Brain microvascular endothelial cell (primary cell): ENCODE data around the gene TAF1D.

Source experiments
- DNase-seq: peaks from one replicate; pipeline ENCODE4 v3.0.0-alpha.2; 2020
- H3K27ac ChIP-seq: fragments of 250-450 bp; sonication (Bioruptor Pico); 2 replicates; pipeline ENCODE4 v1.5.1; 2020; ENCODE audit warnings: mild to moderate bottlenecking, moderate library complexity
- H3K27me3 ChIP-seq: fragments of 250-450 bp; sonication (Bioruptor Pico); replicated peaks from 2 replicates; pipeline ENCODE4 v1.5.1; 2020; ENCODE audit warnings: mild to moderate bottlenecking
- H3K36me3 ChIP-seq: fragments of 250-450 bp; sonication (Bioruptor Pico); replicated peaks from 2 replicates; pipeline ENCODE4 v1.5.1; 2020; ENCODE audit warnings: mild to moderate bottlenecking
- H3K4me3 ChIP-seq: 2 replicates; pipeline ENCODE4 v1.5.1; 2011; ENCODE audit warnings: low read depth, mild to moderate bottlenecking, control low read depth, low read length, moderate library complexity
- CTCF ChIP-seq: IDR thresholded peaks from 2 replicates; pipeline ENCODE4 v1.5.1; 2011; ENCODE audit warnings: low read depth, mild to moderate bottlenecking, moderate library complexity, low read length, control low read depth, inconsistent platforms; ENCODE audit errors: missing control alignments
- in situ Hi-C: cut with HindIII; loops from 2 replicates; pipeline ENCODE4 v1.10.0; 2017; ENCODE audit warnings: low sequenced_read_pairs, low pct_ligation_motif_present

Gene TAF1D

GRCh38 chr11:93741094-93741881, at the start of gene TAF1D, which contains the start of gene C11orf54:
Gene TAF1D, minus strand, starts transcription at chr11:93741495. Its CDS starts 2,191 bp downstream, at chr11:93739304.
Gene C11orf54, plus strand, starts transcription at chr11:93741672. Its CDS starts 5,722 bp downstream, at chr11:93747394.
- peak; percentile 94 for DNase-seq
- Histone ChIP-seq H3K4me3 (peak within 1 kb of the TSS; percentile 98), H3K27me3 (no peaks in the 10 kb centered on the region), H3K27ac (peak within 1 kb of the TSS; percentile 94), H3K36me3 (peaks cover 35% of the 10 kb centered on the region)
- TF ChIP-seq CTCF, result peak; percentile 5
- in situ Hi-C loops, result no loop called here

DNA sequence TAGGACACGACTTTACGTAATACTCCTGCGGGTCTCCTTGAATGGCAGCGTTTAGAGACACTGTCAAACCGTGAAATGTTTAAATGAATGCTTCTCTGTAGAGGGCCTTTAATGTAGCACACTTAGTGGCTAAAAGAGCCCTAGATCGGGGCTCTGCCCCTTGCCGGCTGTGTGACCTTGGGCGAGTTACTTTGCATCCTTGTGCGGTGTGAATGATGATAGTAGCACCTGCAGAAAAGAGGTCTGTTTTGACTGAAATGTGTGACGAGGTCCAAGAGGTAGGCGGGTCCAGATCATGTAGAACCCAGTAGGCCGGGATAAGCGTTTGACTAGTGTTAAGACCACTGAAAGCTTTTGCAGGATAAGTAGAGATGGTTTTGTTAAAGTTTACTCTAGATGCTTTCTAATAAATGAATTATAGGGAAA, 43.7 kb upstream of the TAF1D start:
- Histone ChIP-seq H3K27ac (peak overlapping the region; percentile 73), H3K36me3 (peaks cover 2% of the 10 kb centered on the region), H3K27me3 (no peaks in the 10 kb centered on the region), H3K4me3 (peak overlapping the region; percentile 100)
- DNase-seq, result no peak
- no peak for TF ChIP-seq CTCF
- in situ Hi-C loops, result no loop called here

DNA sequence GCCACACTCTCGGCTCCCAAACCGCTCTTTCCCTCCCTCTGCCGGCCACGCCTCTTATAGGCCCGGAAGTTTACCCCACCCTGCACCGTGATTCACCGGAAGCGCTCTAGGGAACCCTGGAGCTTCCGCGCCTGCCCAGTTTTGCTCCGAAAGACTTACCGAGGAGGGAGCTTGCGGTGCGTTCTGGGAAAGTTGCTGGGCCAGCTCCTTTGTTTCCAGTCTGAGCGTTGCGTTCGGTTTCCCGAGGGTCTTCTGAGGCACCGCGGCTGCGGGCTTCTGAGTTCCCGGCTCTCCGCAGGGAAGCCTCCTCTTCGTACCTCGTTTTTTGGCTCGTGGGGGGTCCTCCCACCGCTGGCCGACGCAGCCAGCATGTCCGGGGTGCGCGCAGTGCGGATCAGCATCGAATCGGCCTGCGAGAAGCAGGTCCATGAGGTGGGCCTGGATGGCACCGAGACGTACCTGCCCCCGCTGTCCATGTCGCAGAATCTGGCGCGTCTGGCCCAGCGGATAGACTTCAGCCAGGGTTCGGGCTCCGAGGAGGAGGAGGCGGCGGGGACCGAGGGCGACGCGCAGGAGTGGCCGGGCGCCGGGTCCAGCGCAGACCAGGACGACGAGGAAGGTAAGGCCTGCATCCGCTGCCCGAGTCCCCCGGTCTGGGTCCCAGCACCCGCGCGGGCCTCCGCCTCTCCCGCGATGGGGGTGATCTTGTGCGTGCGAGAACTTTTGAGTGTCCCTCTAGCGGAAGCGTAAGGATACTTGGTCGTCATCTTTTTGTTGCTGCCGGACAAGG, 43.0 kb upstream of the TAF1D start, which contains the start of gene MED17:
TSS of gene MED17 (plus strand) at position 138 of the 790 bp plus-strand sequence. CDS start at position 370, 232 bp downstream.
- in situ Hi-C loops, result no loop called here

GRCh38 chr11:93783765-93784144, 42.5 kb upstream of the TAF1D start:
- Histone ChIP-seq H3K36me3 (no peaks in the 10 kb centered on the region), H3K27me3 (no peaks in the 10 kb centered on the region), H3K4me3 (peak overlapping the region; percentile 100), H3K27ac (peak overlapping the region; percentile 73)
- in situ Hi-C loops, result no loop called here
- no peak for TF ChIP-seq CTCF
- DNase-seq, result no peak

More for the DNA sequence above, 43.0 kb upstream of the TAF1D start, which contains the start of gene MED17:
- Histone ChIP-seq H3K36me3 (no peaks in the 10 kb centered on the region), H3K27me3 (no peaks in the 10 kb centered on the region), H3K27ac (peak within 1 kb of the TSS; percentile 73), H3K4me3 (peak within 1 kb of the TSS; percentile 100)
- DNase-seq, result peak; percentile 91
- TF ChIP-seq CTCF, result peak; percentile 64

GRCh38 chr11:93783362-93783761, 42.1 kb upstream of the TAF1D start:
- peak overlapping the region; percentile 100 for H3K4me3 ChIP-seq
- in situ Hi-C loops, result no loop called here
- H3K27ac ChIP-seq, result no peak overlapping the region
- no peak for TF ChIP-seq CTCF
- H3K27me3 ChIP-seq, result no peaks in the 10 kb centered on the region
- H3K36me3 ChIP-seq, result no peaks in the 10 kb centered on the region
- DNase-seq, result no peak
